Nephron progenitor cell (in vitro differentiated cells): ENCODE data around the gene SLC25A17.
"Not testable (repeated sequence)": the region's sequence is repeated elsewhere in the genome, so short reads cannot be mapped to it uniquely, and the experiment has no call there.

ENCODE experiments used
- DNase-seq: peaks from one replicate; pipeline ENCODE4 v3.0.0; 2021
- H3K27ac Mint-ChIP-seq: 2 replicates; pipeline ENCODE4 v1.8.0; 2021; ENCODE audit warnings: mild to moderate bottlenecking, moderate library complexity, mixed read lengths
- H3K27me3 Mint-ChIP-seq: 2 replicates; pipeline ENCODE4 v1.8.0; 2021; ENCODE audit warnings: mild to moderate bottlenecking, low read depth, mixed read lengths; ENCODE audit not compliant: poor library complexity
- H3K36me3 Mint-ChIP-seq: 2 replicates; pipeline ENCODE4 v1.8.0; 2021; ENCODE audit warnings: low read depth, mixed read lengths
- H3K4me1 Mint-ChIP-seq: 2 replicates; pipeline ENCODE4 v1.8.0; 2021; ENCODE audit warnings: mixed read lengths
- H3K4me3 Mint-ChIP-seq: 2 replicates; pipeline ENCODE4 v1.8.0; 2021; ENCODE audit warnings: mild to moderate bottlenecking, moderate library complexity, mixed read lengths
- H3K9me3 Mint-ChIP-seq: 2 replicates; pipeline ENCODE4 v1.8.0; 2021; ENCODE audit warnings: mild to moderate bottlenecking, moderate library complexity, mixed read lengths
- CTCF ChIP-seq: fragments of 200-600 bp; sonication (generic); IDR thresholded peaks from 2 replicates; pipeline ENCODE4 v1.5.0; 2021; ENCODE audit warnings: antibody characterized with exemption

The SLC25A17 gene

GRCh38 chr22:40844951-40845350 is 25.8 kb upstream of the SLC25A17 start:
- Mint-ChIP-seq H3K27ac (no peak overlapping the region), H3K36me3 (peaks cover 72% of the 10 kb centered on the region), H3K9me3 (no peaks in the 10 kb centered on the region), H3K27me3 (no peaks in the 10 kb centered on the region), H3K4me1 (no peaks in the 10 kb centered on the region), H3K4me3 (no peak overlapping the region)
- no peak for TF ChIP-seq CTCF
- DNase-seq, result no peak

GRCh38 chr22:40838486-40838885 is 19.3 kb upstream of the SLC25A17 start:
- Mint-ChIP-seq H3K4me3 (no peak overlapping the region), H3K27ac (peak overlapping the region; percentile 25), H3K4me1 (peaks cover 8% of the 10 kb centered on the region), H3K27me3 (no peaks in the 10 kb centered on the region), H3K9me3 (no peaks in the 10 kb centered on the region), H3K36me3 (peaks cover 84% of the 10 kb centered on the region)
- no peak for TF ChIP-seq CTCF
- no peak for DNase-seq

DNA sequence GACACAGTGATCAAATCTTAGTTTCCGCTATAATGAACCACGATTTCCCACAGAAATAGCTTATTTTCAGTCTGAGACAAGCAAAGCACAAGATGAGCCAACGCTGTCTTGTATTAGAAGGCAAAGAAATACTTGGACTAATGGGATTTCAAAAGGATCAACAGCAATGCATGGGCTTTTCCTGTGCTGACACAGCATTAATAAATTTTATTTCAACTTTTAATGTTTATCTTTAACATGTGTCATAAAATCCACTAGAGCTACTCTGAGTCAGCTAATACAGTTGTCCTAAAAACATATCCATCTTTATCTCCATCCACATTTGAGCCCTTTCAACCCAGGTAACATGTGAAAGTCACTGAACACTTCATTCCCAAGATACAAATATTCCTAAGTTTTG is 15.5 kb upstream of the SLC25A17 start:
- H3K4me3 Mint-ChIP-seq, result no peak overlapping the region
- peaks cover 78% of the 10 kb centered on the region for H3K36me3 Mint-ChIP-seq
- H3K9me3 Mint-ChIP-seq, result no peaks in the 10 kb centered on the region
- TF ChIP-seq CTCF, result no peak
- DNase-seq, result no peak
- peaks cover 8% of the 10 kb centered on the region for H3K4me1 Mint-ChIP-seq
- no peak overlapping the region for H3K27ac Mint-ChIP-seq
- no peaks in the 10 kb centered on the region for H3K27me3 Mint-ChIP-seq

DNA sequence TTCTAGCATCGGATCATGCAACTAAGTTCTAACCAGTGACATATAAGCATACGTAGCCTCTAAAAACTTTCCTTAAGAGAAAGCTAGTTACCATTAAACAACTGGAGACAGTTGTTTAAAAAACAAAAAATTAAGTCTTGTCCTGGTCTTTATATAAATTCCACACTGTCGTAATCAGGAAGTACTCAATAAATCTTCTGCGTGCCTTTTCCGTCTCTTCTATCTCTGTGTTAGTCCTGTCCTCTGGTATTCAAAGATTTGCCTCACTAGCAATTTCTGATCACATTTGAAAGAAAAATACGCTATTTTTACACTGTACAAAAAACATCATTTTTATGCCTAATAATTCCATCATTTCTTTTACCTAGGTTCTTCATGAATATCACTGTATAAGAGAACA is 10.0 kb upstream of the SLC25A17 start:
- no peak overlapping the region for H3K27ac Mint-ChIP-seq
- peaks cover 64% of the 10 kb centered on the region for H3K36me3 Mint-ChIP-seq
- no peak overlapping the region for H3K4me3 Mint-ChIP-seq

DNA sequence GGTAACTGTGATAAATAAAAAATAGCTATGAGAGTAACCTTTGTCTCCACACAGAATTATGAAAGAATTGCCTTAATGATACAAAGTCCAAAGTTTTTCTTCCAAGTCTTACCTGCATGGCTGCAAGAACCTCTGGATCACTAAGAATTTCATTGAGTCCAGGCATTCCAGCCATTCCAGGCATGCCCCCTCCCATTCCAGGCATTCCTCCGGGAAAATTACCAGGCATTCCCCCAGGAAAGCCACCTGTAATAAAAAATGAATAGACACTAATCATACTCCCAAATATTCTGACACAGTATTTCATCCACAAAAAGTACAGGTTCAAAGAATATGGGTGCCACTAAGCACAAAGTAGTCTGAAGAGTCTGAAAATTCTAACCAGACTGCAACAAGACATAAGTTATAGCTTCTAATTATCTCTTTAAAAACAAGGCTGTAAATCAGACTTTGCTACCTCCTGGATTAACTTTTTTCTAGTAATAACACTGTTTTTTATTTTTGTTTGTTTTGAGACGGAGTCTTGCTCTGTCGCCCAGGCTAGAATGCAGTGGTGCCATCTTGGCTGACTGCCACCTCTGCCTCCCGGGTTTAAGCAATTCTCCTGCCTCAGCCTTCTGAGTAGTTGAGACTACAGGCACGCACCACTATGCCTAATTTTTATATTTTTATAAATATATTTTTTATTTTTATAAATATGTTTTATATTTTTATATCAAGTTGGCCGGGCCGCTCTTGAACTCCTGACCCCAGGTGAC is 8.0 kb upstream of the SLC25A17 start:
- TF ChIP-seq CTCF, result no peak
- Mint-ChIP-seq H3K9me3 (no peaks in the 10 kb centered on the region), H3K27ac (peak overlapping the region; percentile 16), H3K27me3 (no peaks in the 10 kb centered on the region), H3K4me1 (no peaks in the 10 kb centered on the region), H3K4me3 (no peak overlapping the region), H3K36me3 (peaks cover 63% of the 10 kb centered on the region)
- no peak for DNase-seq

More for the DNA sequence above, 10.0 kb upstream of the SLC25A17 start:
- H3K4me1 Mint-ChIP-seq, result no peaks in the 10 kb centered on the region
- H3K9me3 Mint-ChIP-seq, result no peaks in the 10 kb centered on the region
- TF ChIP-seq CTCF, result no peak
- no peaks in the 10 kb centered on the region for H3K27me3 Mint-ChIP-seq
- no peak for DNase-seq

DNA sequence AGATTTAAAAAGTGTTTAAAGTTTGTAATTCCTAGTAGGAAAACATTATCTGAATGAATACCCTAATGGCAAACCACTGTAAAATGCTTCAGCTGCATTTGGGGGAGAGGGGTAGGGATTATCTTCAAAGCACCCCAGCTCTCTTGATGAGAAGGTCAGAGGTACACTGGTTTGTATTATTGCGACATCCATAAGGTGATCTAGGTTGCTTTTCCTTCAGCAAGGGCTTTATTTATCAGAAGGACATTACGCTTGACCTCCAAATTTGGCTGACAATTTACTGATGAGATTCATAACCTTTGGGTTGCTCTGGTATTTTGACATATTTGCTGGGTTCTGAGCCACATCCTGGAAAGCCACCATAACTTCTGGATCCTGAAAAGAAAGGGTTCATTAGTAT is 7.1 kb upstream of the SLC25A17 start:
- H3K4me3 Mint-ChIP-seq, H3K27me3 Mint-ChIP-seq, H3K4me1 Mint-ChIP-seq, H3K27ac Mint-ChIP-seq, H3K9me3 Mint-ChIP-seq, DNase-seq: not testable (repeated sequence)
- H3K36me3 Mint-ChIP-seq, result peaks cover 60% of the 10 kb centered on the region
